D721Med (cell line): ENCODE results near the gene KCNQ2.
"Not testable (repeated sequence)": the region's sequence is repeated elsewhere in the genome, so short reads cannot be mapped to it uniquely, and the experiment has no call there.

Experiments used
- DNase-seq: peaks from one replicate; pipeline ENCODE4 v3.0.0; 2011; ENCODE audit warnings: low spot score; ENCODE audit not compliant: insufficient read length
- FAIRE-seq: peaks from 2 replicates; lab custom pipeline; 2011; peaks lifted over from hg19 to GRCh38; lab: Jason Lieb, UNC
- CTCF ChIP-seq: IDR thresholded peaks from 2 replicates; pipeline ENCODE4 v1.5.1; 2012; ENCODE audit warnings: mild to moderate bottlenecking, control low read depth; ENCODE audit not compliant: insufficient read depth; ENCODE audit errors: missing control alignments

The KCNQ2 gene

GRCh38 chr20:63381781-63382431, 90.5 kb downstream of the KCNQ2 start:
- FAIRE-seq (no peak), DNase-seq (peak; percentile 92)
- TF ChIP-seq CTCF = peak; percentile 80

- no peak for DNase-seq
- no peak for TF ChIP-seq CTCF
- FAIRE-seq = no peak
Measured at GRCh38 chr20:63380346-63380870, 92.0 kb downstream of the KCNQ2 start.

DNA sequence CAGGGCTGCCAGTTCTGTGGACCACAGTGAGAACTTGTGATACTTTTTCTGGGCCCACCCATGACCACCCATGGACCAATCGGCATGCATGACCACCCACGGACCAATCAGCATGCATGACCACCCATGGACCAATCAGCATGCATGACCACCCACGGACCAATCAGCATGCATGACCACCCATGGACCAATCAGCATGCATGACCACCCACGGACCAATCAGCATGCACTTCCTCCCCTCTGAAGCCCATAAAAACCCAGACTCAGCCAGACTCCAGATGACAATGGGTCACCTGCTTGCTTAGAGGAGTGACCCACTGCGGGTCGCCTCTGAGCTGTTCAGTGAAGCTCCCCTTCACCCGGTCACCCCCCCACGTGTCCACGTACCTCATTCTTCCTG, 92.6 kb downstream of the KCNQ2 start:
- not testable (repeated sequence) for DNase-seq, FAIRE-seq

GRCh38 chr20:63379296-63379695, 93.2 kb downstream of the KCNQ2 start:
- no peak for DNase-seq
- no peak for TF ChIP-seq CTCF

GRCh38 chr20:63378626-63379025, 93.8 kb downstream of the KCNQ2 start:
- DNase-seq = no peak
- FAIRE-seq = no peak
- no peak for TF ChIP-seq CTCF

More at GRCh38 chr20:63379296-63379695, 93.2 kb downstream of the KCNQ2 start:
- no peak for FAIRE-seq

DNA sequence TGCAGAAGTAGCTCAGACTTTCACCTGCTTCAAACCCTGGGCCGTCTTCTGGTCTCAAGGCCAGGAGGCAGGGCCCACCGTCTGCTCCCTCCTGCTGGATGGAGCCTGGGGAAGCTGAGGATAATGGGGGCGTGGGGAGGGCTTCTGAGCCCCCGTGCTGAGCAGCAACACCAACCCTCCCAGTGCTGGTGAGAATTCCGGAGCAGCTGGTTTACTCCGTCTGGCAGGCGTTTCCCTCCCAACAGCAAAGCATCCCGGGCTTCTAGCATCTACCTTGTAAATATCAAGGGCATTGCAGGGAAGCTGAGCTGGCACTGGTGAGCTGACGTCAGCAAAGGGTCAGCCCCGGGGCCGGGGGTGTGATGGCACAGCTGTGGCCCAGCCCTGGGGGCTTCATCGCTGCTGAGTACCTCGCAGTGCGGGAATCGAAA, 94.5 kb downstream of the KCNQ2 start:
- FAIRE-seq = no peak
- no peak for TF ChIP-seq CTCF
- no peak for DNase-seq

GRCh38 chr20:63377256-63377941, 95.1 kb downstream of the KCNQ2 start:
- DNase-seq (no peak), FAIRE-seq (no peak)
- TF ChIP-seq CTCF = no peak
